Suprapubic skin (tissue), 4 donors: ENCODE data around the gene FBXW9.

Experiments used
- EP300 ChIP-seq: sonication (generic); formaldehyde crosslinking; IDR thresholded peaks from one replicate; pipeline ENCODE4 v1.6.1; 2017; ENCODE audit warnings: antibody characterized with exemption
- POLR2A ChIP-seq, 2 donors: fragments of 450-650 bp; IDR thresholded peaks; one replicate each; pipeline ENCODE4 v1.6.1; 2017; ENCODE audit warnings: antibody characterized with exemption in 2 of 2, mild to moderate bottlenecking in 2 of 2, moderate library complexity in 2 of 2
- POLR2AphosphoS5 ChIP-seq, 3 donors: sonication (generic); formaldehyde crosslinking; IDR thresholded peaks; one replicate each; pipeline ENCODE4 v1.6.1; 2017; ENCODE audit warnings: antibody characterized with exemption in 3 of 3
- TF ChIP-seq, protein P1 (sequence below), 2 donors: fragments of 200-600 bp in 1 of 2; fragments of 450-650 bp in 1 of 2; sonication (generic) in 1 of 2; IDR thresholded peaks; one replicate each; pipeline ENCODE4 v1.5.1; 2016 to 2019; ENCODE audit warnings: antibody characterized with exemption in 2 of 2, mild to moderate bottlenecking in 1 of 2, moderate library complexity in 1 of 2

DNA sequence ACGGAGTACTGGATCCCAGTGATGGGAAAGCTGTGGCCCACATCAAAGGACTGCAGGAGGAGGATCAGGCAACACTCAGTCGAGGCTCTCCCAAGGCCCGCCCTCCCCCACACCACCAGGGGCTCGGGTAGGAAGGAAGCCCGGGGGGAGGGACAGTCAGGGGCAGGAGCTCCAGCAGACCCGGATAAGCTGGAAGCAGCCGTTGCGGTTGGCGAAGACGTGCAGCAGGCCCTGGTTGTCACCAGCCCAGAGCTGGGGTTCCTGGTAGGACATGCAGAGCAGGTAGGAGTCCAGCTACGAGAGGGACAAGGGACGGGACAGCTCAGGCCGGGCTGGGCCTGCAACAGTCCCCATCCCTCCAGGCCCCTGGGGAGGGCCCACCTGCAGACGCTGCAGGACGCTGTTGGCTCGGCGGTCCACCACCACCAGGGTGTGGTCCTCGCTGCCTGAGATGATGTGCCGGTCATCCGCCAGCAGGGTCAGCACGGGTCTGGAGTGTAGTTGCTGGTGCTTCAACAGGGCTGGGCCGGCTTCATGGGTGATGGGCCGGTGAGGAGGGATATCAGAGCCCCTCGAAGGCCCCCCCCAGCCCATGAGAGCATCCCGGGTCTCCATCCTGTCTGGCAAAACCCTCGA, 6.7 kb downstream of the FBXW9 start:
- TF ChIP-seq, protein P1, sequence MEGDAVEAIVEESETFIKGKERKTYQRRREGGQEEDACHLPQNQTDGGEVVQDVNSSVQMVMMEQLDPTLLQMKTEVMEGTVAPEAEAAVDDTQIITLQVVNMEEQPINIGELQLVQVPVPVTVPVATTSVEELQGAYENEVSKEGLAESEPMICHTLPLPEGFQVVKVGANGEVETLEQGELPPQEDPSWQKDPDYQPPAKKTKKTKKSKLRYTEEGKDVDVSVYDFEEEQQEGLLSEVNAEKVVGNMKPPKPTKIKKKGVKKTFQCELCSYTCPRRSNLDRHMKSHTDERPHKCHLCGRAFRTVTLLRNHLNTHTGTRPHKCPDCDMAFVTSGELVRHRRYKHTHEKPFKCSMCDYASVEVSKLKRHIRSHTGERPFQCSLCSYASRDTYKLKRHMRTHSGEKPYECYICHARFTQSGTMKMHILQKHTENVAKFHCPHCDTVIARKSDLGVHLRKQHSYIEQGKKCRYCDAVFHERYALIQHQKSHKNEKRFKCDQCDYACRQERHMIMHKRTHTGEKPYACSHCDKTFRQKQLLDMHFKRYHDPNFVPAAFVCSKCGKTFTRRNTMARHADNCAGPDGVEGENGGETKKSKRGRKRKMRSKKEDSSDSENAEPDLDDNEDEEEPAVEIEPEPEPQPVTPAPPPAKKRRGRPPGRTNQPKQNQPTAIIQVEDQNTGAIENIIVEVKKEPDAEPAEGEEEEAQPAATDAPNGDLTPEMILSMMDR (IDR thresholded peaks at IDR 0.05): no peak
- TF ChIP-seq POLR2A (IDR thresholded peaks at IDR 0.05) (no peak), POLR2AphosphoS5 (IDR thresholded peaks at IDR 0.05) (no peak), EP300 (no peak)
